Uterus (tissue), 2 donors: ENCODE results near the gene CSNK1A1L.

Experiments
- CTCF ChIP-seq, 4 experiments: fragments of 200-600 bp in 2 of 4; fragments of 450-650 bp in 2 of 4; sonication (generic) in 2 of 4; IDR thresholded peaks; one replicate each; pipeline ENCODE4 v1.5.1; 2016 to 2019; ENCODE audit warnings: antibody characterized with exemption in 4 of 4, mild to moderate bottlenecking in 2 of 4, moderate library complexity in 1 of 4
- POLR2A ChIP-seq, 2 donors: fragments of 450-650 bp; IDR thresholded peaks; one replicate each; pipeline ENCODE4 v1.6.1; 2016; ENCODE audit warnings: antibody characterized with exemption in 2 of 2, mild to moderate bottlenecking in 1 of 2, moderate library complexity in 1 of 2

GRCh38 chr13:37118016-37118415, 12.6 kb upstream of the CSNK1A1L start:
- TF ChIP-seq CTCF (IDR thresholded peaks at IDR 0.05): no peak
- no peak for TF ChIP-seq POLR2A (IDR thresholded peaks at IDR 0.05)
